ENCODE measurements around the gene ACTR3C.

ACTR3C gene

DNA sequence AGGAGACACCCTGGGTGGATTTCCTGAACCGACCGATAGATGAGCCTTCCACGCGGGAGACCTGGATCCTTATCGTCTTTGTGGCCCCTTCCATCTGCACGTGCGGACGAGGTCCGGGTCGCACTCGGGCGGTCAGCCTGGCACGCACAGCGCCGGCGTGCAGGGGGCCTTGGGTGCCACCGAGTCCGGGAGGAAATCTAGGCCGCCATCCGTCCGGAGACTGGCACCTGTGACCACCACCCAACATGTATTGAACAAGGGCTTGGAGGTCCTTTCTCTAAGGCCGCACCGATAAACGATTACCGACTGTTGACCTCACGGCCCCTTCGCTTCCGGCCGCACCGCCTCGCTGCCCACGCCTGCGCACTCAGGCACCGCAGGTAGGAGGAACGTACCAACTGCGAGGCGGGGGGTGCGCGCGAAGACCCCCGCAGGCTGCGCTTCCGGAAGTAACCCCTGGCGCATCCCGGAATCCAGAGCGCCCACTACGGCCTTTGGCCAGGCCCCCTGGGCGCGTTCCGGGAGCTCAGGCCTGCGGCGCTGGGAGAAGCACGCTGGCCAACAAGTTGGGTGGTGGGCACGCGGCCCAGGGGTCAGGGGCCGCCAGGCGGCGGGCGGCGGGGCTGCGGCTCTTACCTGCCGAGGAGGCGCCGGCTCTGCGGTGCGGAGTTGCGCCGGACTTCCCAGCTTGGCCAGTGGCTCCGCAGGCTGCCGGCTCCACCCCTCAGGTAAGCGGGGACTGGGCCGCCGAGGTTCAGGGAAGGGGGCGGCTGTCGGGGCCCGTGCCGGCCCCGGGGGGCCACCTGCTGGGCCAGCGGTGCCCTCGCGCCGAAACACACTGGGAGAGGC is at the start of gene ACTR3C, which contains the start of gene LRRC61:
ACTR3C (minus strand) TSS at position 713 of the 849 bp plus-strand sequence. CDS start 28,249 bp downstream, outside the sequence.
LRRC61 (plus strand) TSS at position 523 of the 849 bp plus-strand sequence. CDS start 13,507 bp downstream, outside the sequence.
- no peak for DNase-seq

DNA sequence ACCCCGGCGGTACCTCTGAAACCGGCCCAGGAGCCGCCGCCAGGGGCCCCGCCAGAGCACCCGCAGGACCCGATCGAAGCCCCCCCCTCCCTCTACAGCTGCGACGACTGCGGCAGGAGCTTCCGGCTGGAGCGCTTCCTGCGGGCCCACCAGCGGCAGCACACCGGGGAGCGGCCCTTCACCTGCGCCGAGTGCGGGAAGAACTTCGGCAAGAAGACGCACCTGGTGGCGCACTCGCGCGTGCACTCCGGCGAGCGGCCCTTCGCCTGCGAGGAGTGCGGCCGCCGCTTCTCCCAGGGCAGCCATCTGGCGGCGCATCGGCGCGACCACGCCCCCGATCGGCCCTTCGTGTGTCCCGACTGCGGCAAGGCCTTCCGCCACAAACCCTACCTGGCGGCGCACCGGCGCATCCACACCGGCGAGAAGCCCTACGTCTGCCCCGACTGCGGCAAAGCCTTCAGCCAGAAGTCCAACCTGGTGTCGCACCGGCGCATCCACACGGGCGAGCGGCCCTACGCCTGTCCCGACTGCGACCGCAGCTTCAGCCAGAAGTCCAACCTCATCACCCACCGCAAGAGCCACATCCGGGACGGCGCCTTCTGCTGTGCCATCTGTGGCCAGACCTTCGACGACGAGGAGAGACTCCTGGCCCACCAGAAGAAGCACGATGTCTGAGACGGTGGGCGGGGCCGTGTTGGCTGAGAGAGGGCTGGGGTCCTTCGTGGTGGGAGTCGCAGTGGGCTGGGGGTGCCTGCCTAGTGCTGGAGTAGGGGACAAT is 49.1 kb upstream of the ACTR3C start:
- DNase-seq, result no peak

DNA sequence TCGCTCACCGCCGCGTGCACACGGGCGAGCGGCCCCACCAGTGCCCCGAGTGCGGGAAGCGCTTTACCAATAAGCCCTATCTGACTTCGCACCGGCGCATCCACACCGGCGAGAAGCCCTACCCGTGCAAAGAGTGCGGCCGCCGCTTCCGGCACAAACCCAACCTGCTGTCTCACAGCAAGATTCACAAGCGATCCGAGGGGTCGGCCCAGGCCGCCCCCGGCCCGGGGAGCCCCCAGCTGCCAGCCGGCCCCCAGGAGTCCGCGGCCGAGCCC is 48.6 kb upstream of the ACTR3C start:
- no peak for DNase-seq

DNA sequence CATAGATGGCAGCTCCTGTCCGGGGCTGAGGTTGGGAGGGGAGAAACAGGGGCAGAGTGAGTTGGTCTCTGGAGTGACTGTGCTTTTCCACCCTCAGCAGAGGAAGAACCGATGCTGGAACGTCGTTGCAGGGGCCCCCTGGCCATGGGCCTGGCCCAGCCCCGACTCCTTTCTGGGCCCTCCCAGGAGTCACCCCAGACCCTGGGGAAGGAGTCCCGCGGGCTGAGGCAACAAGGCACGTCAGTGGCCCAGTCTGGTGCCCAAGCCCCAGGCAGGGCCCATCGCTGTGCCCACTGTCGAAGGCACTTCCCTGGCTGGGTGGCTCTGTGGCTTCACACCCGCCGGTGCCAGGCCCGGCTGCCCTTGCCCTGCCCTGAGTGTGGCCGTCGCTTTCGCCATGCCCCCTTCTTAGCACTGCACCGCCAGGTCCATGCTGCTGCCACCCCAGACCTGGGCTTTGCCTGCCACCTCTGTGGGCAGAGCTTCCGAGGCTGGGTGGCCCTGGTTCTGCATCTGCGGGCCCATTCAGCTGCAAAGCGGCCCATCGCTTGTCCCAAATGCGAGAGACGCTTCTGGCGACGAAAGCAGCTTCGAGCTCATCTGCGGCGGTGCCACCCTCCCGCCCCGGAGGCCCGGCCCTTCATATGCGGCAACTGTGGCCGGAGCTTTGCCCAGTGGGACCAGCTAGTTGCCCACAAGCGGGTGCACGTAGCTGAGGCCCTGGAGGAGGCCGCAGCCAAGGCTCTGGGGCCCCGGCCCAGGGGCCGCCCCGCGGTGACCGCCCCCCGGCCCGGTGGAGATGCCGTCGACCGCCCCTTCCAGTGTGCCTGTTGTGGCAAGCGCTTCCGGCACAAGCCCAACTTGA is 48.0 kb upstream of the ACTR3C start:
- no peak for DNase-seq

DNA sequence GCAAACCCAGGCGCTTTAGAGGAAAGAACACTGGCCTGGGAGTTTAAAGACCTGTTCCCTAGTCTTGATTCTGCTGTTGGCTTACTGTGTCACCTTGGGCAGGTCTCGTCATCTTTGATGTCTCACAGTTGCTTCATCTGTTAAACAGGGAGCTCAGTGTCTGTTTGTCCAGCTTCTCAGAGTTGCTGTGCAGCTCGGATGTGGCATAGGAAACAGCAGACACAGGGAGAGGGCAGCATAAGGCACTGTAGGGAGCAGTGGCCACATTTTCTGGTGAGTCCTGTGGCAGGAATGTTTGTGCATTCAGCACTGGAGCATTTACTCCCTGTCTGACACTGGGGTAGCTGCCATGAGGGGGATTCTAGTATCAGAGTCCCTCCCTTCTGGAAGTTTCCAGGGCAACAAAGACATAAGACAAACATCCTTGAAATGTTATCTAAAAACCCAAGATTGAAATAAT is 47.3 kb upstream of the ACTR3C start:
- DNase-seq, result no peak

DNA sequence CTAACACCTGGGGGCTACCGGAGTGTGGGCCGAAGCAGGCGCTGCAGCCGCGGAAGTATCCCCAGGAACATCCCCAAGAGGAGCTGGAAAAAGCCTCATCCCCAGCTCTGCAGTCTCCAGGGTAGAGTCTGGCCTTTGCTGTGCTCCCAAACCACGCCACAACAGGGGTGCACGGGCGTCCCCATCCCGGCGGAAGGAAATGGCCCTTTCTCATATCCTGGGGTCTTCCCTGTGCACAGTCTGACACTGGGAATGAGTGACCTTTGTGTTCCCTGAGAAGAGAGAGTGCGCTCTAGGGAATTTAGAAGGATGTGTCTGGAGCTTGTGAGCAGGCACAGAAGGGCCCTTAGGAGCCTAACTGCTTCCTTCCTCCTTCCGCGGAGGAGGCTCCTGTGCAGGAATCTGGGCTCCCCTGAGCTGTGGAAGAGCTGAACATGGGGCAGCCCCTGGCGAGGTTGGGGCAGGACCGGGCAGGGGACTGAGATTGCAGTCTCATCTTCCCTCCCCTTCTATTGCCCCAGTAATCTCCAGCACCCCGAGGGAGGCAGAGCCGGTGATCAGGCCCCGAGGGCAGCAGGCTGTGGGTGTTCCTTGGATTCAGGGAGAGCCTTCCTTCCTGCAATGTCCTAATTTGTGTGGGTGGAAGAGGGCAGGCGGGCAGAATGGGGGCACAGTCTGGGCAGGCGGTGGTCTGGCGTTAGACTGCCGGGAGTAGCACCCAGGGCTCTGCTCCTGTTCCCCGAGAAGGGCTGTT is 46.6 kb upstream of the ACTR3C start:
- DNase-seq, result no peak

DNA sequence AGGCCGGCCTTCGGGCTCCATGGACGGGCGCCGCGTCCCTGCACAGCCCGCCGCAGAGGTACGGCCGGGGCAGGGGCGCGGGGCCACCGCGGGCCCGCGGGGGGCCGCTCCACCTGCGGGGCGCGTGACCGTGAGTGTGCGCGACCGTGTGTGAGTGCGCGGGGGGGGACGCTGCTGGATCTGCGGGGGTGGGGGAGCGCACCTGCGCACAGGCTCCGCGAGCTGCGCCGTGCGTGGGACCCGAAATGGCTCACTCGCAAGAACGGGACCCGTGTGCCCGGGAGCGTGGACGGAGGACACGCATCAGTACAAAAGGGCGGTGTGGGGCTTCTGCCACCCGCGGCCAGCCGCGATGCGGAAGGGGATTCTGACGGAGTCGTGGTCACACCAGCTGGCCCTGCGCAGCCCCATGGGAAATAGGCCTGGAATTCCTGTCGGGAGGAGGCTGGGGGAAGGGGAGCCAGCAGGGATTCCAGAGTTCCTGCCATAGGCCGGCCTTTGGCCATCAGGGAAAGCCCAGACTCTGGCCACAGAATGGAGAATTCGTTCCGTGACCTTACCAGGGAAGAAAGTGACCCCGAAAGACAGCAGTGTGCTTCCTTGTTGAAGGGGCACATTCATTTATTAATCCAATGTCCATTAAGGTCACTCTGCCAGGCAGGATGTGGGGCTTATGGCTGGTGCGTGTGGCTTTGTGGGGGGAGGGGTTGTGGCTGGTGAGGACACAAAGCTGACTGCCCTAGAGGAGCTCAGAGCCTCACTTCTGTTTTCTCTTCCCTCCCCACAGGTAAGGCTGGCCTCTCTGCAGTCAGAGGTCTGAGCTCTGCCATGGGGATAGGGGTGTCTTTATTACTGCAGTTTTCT is 45.8 kb upstream of the ACTR3C start:
- no peak for DNase-seq

DNA sequence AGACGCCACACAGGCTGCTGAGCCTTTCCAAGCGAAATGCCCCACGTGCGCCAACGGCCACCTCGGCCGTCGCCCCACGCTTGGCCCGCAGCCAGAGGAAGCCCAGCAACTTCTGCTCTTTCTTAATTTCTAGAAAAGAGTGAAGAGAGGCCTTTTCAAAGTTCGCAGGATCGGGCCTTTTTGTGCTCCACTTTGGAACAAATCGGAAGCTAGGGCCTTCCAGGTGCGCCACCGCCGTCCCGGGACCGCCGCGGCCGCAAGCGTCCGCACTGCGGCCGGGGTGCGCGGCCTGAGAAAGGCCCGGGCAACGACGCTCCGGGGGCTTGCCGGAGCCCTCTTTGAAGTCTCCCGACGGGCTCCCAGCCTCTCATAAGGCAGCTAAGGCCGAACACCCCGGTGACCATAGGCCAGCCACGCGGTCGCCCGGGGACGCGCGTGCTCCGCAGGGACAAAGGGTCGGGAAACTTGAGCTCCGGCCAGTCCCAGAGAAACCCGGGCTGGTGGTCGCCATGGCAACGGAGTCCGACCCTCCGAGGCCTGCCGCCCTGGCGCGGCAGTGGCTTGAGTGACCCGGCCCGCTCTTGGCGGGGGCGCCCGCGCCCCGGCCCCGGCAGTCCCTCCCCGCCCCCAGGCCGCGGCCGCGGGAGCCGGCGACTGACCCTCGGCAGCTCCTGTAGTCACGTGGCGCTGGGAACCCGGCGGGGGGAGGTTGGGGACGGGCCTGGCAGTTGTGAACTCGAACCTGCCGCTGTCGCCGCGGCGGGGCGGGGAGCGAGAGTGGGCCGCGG is 44.9 kb upstream of the ACTR3C start, which contains the start of gene REPIN1:
REPIN1 (plus strand) TSS at position 727 of the 788 bp plus-strand sequence. CDS start 890 bp downstream, outside the sequence.
- no peak for DNase-seq

DNA sequence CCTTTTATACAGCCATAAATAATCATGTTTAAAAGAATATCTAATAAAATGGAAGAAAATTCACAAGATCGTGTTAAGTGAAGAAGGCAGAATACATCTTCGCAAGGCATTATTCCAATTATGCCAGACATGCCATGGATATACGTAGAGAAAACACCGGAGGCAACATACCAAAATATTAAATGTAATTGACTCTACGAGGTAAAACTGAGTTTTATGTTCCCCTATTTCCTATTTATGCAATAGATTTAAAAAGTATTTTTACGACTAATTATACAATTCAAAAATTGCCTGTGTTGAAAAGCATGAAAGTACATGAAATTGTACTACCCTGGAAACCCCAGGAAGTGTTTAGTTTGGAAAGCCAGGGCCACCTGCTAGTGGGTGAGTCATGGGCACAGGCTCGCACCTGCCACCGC is 44.3 kb upstream of the ACTR3C start:
- DNase-seq, result no peak

DNA sequence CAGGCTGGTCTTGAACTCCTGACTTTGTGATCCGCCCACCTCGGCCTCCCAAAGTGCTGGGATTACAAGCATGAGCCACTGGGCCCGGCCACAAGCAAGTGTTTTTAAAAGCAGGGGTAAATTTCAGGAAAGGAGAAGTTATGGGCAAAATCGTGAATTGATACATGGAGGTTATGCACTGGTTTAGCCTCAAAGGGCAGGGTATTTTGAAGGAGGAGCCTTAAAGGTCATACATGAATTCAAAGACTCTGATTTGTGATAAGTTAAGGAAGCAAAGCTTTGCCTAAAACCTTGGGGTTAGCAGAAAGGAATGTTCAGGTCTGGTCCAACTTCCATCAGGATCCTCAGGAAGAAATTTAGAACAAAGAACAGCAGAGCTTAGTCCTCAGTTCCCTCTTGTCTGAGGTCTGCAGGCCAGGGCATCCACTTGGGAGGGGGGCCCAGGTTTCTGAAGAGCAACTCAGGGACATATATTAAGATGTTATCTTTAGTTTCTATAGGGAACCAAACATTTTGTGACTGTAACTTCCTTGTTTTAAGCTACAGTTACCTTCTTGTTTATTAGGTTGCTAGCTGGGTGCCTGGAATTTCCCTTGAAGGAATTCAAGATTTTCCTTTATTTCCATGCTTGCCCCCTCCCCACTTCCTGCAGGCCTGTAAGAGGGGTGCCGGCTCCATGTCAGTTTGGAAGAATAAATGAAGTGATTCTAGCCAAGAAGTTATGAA is 42.5 kb upstream of the ACTR3C start:
- no peak for DNase-seq

DNA sequence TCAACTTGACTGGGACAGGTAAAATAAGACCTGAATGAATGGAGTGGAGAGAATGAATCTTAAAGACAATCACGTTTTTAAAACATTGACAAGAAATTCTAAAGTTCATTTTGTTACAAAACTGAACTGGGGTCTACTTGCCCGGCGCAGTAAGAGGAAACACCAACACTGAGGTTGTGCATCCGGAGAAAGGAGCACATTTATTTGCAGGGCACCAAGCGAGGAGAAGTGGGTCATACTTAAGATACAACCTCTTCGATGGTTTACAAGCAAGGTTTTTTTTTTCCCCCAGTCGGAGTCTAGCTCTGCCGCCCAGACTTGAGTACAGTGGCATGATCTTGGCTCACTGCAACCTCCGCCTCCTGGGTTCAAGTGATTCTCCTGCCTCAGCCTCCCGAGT is 41.8 kb upstream of the ACTR3C start:
- no peak for DNase-seq

DNA sequence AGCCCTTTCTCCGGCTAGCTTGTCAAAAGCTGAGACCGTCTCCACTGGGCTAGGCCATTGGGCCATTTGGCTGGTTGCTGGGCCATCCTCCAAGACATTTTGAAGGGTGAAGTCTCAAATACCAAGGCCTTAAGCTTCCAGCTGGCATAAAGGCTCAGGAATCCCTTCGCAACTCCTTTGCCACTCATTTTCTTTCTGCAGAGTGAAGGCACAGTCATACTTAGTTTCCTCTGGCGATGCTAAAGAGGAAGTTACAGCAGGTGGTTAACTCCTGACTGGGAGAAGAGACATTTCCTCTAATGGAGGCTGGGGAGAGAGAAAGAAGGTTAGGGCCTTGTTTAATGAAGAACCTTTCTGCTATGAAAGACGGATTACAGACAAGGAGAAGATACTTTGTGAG is 40.5 kb upstream of the ACTR3C start:
- DNase-seq, result no peak

DNA sequence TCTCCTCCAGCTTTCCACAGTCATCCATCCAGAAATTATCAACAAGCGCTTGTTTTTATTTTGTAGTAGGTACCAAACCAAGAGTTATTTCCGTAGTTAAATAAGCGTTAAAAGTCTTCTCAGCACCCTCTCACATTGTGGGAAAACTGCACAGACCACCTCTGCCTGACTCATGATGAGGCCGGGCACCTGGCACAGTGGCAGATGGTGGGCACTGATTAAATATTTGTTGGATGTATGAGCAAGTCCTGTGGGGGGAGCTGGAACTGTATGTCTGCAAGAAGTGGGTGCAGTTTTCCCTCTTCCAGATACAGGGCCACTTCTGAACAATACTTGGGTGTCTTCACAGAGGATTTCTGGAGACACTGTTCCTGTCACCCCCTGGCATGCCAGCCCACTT is 40.0 kb upstream of the ACTR3C start:
- DNase-seq, result no peak

DNA sequence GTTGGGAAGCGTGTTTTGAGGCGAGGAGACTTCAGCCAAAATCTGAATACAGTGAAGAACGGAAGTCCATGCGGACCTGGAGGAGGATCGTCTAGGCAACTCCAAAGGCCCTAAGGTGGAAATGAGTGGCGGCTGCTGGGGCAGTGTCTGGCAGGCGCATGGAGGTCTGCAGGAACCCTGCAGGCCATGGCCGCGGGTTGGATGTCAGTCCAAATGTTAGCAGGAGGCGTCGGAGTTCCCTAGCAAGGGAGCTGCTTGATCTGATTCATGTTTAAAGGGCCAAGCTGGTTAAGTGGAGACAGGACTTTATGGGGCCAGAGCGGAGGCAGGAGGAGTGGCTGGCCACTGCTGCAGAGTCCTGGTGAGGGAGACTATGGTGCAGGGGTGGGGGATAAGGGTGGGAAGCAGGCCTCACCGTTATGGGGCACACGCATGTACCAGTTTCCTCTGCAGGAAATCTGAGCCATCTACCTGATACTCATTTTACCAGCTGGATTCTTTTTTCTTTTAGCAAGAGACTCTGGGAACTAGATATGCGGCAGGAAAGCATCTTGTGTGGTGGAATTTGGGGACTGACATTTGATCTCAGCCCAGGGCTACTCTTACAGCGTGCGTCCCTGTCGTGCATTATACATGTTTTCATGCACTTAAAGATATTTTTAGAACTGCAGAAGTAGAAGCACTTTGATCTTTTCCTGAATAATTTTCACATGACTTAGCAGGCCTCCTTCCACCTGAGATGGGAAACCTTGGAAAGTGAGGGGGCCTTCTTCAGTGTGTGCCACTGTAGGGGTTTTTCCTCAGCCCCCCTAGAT is 38.7 kb upstream of the ACTR3C start:
- no peak for DNase-seq

DNA sequence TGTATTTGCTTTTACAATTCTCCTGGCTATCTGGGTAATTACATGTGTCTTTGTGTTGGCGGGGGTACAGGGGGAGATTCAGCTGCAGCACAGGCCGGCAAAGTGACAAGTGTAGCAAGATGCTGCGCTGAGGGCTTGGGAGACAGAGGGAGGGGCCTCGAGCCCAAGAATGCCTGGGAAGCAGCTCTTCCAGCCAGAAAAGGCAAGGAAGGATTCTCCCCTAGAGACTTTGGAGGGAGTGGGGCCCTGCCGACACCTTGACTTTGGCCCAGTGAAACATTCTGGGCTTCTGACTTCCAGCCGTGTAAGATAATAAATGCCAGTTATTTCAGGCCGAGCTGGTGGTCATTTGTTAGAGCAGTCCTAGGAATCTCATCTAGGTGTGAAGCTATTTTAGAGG is 38.1 kb upstream of the ACTR3C start:
- DNase-seq, result no peak

DNA sequence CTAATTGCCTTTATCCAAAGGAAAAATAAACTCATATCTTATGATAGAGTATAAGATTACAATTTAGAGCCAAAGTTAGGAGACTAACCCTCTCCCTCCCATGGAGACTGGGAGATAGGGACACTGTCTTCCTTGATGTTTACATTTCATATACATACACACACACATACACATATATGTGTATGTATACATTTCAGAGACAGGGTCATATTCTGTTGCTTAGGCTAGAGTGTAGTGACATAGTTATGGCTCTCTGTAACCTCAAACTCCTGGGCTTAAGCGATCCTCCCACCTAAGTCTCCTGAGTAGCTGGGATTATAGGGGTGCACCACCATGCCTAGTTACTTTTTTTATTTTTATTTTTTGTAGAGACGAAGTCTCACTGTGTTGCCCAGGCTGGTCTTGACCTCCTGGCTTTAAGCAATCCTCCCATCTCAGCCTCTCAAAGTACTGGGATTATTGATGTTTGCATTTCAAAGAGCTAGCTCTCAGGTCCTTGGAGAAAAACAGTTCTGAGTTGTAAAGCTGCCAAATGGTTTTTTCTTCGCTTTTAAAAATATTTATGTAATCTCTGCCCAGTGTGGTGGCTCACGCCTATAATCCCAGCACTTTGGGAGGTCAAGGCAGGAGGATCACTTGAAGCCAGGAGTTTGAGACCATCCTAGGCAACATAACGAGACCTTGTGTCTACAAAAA is 37.2 kb upstream of the ACTR3C start:
- DNase-seq, result no peak

DNA sequence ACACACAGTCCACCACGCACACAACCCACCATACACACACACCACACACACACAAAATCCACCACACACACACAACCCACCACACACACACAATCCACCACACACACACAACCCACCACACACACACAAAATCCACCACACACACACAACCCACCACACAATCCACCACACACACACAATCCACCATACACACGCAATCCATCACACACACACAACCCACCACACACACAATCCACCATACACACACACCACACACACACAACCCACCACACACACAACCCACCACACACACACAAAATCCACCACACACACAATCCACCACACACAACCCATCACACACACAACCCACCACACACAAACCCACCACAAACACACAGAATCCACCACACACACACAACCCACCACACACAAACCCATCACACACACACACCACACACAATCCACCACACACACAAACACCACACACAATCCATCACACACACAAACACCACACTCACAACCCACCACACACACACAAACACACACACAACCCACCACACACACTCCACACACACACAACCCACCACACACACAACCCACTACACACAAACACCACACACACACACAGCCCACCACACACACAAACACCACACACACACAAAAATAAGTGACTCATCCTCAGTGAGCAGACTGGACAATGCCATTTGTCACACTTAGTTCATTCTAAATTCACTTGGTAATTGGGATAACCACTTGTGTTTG is 36.4 kb upstream of the ACTR3C start:
- DNase-seq, result no peak
